ENCODE results near the gene LOXL1.

The LOXL1 gene

GRCh38 chr15:73886717-73887345, 39.4 kb upstream of the LOXL1 start:
- no peak for DNase-seq (ENCODE audit: insufficient read length, low spot score)
- no peak for TF ChIP-seq CTCF (IDR thresholded peaks at IDR 0.05; ENCODE audit: insufficient read depth, missing control alignments)
- FAIRE-seq = no peak

- DNase-seq (ENCODE audit: insufficient read length, low spot score) (no peak), FAIRE-seq (no peak)
- TF ChIP-seq CTCF (IDR thresholded peaks at IDR 0.05; ENCODE audit: insufficient read depth, missing control alignments) = no peak
Measured at GRCh38 chr15:73887481-73887880, 38.8 kb upstream of the LOXL1 start.

GRCh38 chr15:73888224-73889041, 37.8 kb upstream of the LOXL1 start:
- no peak for TF ChIP-seq CTCF (IDR thresholded peaks at IDR 0.05; ENCODE audit: insufficient read depth, missing control alignments)
- FAIRE-seq = no peak
- DNase-seq (ENCODE audit: insufficient read length, low spot score) = no peak

GRCh38 chr15:73889053-73889761, 37.1 kb upstream of the LOXL1 start:
- DNase-seq (ENCODE audit: insufficient read length, low spot score) = no peak
- FAIRE-seq = no peak
- TF ChIP-seq CTCF (IDR thresholded peaks at IDR 0.05; ENCODE audit: insufficient read depth, missing control alignments) = no peak

GRCh38 chr15:73889762-73890124, 36.5 kb upstream of the LOXL1 start:
- DNase-seq (ENCODE audit: insufficient read length, low spot score) (no peak), FAIRE-seq (no peak)
- no peak for TF ChIP-seq CTCF (IDR thresholded peaks at IDR 0.05; ENCODE audit: insufficient read depth, missing control alignments)

GRCh38 chr15:73891328-73892315, 34.6 kb upstream of the LOXL1 start:
- DNase-seq (ENCODE audit: insufficient read length, low spot score) (no peak), FAIRE-seq (no peak)
- no peak for TF ChIP-seq CTCF (IDR thresholded peaks at IDR 0.05; ENCODE audit: insufficient read depth, missing control alignments)
